Measurements from ENCODE around the gene OPCML.

Gene OPCML

DNA sequence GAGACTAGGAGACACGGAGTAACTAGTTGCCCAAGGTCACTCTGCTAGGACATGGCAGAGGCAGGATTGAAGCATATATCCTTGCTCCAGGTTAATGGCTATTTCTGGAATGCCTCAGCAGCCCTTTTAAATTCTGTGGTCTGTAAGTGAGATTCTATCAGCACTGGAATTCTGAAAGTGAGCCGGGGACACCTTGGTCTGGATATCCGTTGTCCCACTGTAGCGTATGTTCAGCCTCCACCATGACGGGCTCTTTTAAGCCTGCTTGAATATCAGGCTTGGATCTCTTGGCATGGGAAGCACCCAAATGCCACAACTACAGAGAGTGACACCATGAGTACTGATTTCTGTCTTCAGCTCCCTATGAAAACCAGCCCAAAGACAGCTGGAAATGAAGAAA is 254.4 kb downstream of the OPCML start:
- DNase-seq, result no peak

DNA sequence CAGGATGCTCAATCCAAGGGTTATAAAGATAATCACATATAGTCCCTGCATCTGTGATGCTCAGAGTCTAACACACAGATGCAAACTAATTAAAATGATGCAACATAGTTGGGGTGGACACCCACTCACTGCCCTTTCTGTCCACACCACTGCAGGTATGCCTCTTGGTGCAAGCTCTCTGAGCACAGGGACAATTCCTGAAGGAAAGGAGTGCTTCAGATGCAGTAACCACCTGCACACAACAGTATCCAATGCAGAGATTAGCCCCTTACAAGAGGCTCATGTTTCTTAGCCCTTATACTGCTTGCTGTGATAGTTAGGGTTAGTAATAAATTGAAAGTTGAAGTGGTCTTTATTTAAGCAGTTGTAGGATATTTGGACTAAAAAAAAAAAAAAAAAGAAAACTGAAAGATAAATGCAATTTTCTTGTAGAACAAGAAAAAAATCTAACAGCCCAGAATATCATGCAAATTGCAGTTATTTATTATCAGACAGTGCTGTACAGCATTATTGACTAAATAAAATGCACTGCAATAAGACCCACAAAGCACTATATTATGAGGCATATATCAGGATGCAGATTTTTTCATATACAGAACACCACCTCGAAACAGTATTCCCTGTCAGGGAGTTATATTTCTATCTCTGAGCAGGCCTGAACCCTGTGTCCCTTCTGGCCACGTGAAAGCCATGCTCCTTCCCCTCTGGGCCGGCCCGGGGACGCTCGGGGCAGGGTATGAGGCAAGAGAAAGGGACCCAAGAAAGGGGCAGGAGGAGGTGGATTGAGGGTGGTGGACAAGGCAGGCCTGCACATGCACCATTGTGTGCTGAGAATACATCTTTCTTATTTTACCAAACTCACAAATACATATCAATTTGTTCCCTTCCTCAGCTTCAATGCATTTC is 260.2 kb downstream of the OPCML start:
- no peak for DNase-seq

DNA sequence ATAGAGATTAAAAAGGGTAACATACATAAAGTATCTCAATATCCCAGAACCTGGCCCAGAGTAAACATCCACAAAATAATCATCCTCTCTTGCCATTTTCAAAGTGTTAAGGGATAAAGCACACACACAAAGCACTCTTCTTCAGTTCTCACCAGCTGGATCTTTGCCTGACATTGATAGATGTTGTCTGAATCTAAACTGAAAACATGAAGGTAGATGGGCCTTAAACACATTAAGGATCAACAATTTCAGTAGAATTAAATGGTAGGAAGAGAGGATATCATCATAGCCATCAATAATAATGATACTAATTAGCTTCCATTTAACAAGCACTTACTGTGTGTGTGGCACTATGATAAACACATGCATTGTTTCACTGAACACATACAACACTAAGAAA is 261.1 kb downstream of the OPCML start:
- no peak for DNase-seq

DNA sequence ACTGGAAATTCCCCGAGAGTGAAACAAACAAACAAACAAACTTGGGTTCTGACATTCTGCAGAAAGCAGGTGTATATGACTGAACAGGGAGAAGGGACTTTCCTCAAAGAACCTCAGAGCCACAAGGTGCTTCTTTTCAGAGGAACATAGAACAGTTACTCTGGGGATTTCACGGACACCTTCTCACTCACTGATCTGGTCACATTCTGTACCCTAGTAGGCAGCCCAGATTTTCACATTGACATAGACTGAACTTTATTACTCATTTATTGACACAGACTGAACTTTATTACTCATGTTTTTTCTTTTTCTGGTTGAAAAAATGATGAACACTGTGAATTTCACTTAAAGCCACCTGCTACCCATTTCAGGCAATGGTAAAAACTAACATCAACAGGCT is 263.0 kb downstream of the OPCML start:
- DNase-seq, result no peak

DNA sequence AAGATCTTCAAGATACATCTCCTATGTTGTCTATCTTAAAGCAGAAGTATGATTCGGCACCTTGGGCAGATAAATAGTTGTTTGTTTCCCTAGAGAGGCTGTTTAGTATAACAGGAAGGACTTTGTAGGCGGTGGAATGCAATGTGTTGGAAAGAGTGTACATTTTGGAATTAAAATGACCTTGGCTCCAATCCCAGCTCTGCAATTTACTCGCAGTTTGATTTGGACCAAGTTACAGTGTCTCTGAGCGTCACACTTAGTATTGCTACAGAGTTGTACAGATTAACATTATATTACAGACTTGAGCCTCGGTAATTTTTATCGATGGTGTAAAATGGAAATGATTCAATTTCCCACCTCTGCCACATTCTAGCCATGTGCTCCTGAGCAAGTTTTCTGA is 265.3 kb downstream of the OPCML start:
- no peak for DNase-seq

DNA sequence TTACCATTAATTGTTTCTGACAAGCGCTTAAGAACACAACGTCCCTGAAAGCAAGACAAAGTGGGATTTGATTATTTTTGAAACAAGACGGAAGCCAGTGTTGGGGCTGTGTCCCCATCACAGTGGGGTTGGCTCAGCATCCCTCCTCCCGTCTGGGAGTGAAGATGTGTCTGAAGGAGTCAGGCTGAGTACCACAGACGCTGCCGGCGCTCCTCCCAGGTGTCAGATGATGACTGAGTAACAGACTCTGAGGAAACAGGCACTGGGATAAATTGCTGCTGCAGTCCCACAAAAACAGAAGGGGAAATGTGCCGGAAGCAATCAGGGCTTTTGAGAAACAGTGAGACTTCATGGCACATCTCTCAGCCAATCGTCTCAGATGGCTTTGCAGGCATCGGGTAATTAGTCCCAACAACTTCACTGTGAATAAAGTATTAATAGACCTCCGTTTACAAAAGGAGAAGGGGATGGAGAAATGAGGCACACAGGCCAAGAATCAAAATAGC is 266.7 kb downstream of the OPCML start:
- no peak for DNase-seq

DNA sequence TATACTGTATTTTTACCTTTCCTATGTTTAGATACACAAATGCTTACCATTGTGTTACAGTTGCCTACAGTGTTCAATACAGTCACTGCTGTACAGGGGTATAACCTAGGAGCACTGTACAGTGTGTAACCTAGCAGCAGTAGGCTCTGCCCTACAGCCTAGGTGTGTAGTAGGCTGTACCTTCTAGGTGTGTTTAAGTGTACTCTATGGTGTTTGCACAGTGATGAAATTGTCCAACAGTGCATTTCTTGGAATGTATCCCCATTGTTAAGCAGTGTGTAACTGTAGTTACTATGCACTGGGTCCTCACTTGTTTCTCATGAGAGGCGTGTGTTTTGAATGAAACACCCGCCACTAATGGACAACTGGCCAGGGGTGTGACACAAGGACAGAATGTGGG is 269.0 kb downstream of the OPCML start:
- DNase-seq, result no peak

DNA sequence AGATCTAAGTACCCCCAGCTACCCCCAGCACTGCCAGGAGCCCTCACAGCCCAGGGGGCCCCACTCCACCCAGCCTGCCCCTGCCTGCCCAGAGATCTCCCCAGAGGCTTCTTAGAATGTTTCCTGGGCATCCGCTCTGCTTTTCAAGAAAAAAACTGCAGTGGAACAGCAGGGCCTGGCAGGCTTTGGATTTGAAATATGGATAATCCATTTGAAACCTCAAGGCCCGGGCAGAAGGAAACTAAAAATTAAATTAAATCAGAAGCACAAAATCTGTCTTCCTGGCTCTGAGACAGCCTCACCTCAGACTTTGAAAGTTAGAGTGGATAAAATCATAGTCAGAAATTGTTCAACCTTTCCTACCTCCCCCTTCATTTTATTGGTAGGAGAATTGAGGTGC is 273.6 kb downstream of the OPCML start:
- DNase-seq, result no peak

DNA sequence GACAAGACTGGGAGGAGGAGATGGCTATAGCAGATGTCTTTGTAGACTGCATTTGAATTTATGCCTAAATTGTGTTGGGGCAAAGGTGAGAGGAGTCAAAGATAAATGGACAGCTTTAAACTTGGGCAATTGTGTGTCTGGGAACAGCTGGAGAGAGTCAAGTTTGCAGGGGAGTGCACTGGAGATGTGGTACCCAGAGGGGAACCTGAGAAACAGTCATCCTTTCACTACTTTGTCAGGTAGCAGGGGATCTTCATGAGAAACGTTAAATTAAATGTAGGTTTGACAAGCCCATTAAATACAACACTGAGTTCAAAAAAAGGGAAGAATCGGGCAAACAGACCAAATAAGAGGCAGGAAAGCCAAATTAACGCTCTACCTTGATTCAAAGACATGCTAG is 277.7 kb downstream of the OPCML start:
- DNase-seq, result no peak

DNA sequence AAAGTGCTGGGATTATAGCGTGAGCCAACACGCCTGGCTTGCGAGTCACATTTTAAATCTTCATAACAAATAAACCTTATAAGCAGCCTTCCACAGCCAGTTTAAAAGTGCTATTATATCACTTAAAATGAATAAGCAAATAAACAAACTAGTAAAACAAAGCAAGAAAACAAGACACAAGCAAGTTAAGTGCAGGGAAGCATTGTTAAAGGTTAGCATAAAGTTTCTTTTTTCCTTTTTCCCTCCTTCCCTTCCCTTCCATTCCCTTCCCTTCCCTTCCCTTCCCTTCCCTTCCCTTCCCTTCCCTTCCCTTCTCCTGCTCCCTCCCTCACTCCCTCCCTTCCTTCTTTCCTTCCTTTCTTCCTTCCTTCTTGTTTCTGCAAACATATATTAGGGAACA is 278.7 kb downstream of the OPCML start:
- DNase-seq, result no peak

DNA sequence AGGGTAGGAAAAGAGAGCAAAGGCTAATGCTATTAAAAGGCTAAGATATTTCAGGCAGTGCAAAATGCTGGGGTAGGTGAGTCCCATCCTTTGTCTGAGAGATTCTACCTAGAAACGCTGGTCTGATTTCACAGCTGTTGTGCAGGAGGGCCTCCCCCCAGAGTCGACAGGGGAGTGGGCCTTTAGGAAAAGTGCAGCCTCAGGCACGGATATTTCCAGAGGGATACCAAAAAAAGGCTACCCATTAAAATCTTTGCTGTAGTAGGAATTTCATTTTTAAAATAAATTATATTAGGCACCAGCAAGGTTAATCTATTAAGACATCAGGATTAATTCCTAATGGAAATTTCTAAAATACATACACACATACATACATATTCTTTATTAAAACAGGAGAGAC is 280.5 kb downstream of the OPCML start:
- DNase-seq, result no peak

DNA sequence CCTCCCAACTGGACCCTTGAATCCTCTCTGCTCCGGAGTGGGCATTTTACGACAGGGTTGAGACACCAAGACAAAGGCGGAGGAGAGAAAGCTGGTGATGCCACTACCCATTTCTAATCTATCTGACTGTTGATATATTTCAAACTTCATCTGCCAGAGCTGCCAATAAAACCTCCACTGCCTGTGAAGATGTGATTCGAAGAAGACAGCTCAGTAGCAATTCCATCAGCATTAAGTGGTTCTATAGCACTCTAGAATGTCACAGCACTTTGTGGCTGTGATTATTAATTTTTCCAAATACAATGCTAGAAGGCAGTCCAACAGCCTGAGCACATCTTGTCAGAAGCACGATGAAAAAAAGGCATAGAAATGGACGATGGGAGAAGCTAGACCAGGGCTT is 282.8 kb downstream of the OPCML start:
- DNase-seq, result no peak

DNA sequence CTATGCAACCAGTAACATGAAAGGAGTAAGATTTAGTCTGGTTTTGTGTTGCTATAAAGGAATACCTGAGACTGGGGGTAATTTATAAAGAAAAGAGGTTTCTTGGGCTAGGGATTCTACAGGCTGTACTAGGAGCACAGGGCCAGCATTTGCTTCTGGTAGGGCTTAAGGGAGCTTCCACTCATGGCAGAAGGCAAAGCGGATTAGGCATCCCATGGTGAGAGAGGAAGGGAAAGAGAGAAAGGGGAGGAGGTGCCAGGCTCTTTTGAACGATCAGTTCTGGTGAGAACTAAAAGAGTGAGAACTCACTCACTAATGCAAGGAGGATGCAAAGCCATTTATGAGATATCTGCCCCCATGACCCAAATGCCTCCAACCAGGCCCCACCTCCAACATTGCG is 283.2 kb downstream of the OPCML start:
- DNase-seq, result no peak

DNA sequence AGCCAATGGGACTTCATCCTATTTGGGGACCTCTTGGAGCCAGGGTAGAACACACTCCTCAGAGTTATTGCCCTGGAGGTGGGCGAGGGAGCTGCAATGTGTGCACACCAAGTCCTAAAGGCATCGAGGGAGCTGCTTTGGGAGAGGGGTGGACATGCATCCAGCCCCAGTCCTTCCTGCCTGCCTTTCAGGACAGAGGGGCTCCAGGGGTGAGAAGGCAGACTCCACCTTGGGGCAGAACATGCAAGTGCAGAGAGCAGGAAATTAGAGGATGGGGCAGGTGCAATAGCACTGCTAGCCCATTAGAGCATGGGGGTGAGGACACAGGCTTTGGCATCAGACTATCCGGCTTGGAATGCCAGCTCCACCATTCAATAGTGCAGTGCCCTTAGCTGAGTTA is 288.5 kb downstream of the OPCML start:
- no peak for DNase-seq

DNA sequence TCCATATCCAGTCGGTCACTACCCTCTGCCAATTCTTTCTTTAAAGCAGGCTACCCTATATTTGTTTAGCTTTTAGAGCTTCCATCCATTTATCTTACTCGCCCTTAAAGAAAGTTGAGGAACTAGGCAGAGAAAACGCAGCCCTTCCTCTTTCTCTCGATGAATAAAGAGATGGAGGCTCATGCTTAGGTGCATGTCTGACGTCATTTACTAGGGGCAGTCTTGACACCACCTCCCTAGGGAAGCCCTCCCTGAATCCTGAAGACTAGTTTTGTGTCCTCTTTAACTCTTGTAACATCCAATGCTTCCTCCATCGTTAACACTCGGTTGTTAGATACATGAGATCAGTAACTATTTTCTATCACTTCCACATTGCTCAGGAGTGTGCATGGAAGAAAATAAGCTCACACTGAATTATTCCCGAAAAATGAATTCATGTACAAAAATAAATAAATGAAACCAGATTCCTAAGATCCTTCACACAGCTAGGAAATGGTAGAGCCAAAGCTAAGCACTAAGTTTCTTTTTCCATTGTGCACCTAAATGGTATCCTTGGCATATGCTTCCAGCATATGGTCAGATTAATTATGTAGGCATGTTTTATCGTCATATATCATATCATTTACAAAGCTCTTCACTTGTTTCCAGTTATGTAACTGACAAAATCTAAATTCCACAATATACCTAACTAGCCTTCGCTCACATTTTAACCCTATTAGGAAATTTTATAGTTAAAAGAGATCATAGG is 291.2 kb downstream of the OPCML start:
- no peak for DNase-seq

DNA sequence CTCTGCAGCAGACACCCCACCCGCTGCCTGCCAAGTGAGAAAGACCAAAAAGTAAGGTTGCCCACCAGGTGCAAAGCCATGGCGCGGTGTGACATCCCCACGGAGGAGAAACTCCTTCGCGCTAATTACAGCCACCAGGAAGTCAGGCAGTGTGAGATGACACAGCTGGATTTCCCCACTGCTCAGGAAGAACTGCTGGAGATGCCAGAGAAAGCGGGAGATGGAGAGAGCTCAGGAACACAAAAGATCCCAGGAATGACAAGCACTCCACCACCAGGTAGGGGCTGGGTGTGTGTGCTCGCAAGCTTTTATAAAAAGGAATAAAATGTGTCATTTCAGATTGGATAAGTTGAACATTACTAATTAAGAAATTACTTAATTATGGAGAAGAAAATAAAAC is 292.7 kb downstream of the OPCML start:
- no peak for DNase-seq

DNA sequence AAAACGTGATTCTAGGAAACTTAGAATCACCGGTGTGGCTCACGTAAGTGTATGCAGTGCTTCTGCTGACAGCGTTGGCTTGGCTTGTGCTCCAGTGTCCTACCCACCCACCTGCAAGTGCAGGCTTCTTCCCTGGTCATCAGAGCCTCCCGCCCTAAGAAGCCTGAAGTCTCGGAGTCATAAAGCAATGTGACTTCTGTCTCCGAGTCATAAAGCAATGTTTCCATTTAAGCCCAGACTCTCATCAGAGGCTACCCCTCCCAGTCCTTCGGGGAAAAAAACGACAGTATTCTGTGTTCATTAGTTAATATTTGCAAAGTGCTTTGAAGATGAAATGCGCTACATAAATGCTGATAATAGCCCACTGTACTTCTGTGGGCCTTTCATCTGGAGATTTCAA is 293.8 kb downstream of the OPCML start:
- no peak for DNase-seq

DNA sequence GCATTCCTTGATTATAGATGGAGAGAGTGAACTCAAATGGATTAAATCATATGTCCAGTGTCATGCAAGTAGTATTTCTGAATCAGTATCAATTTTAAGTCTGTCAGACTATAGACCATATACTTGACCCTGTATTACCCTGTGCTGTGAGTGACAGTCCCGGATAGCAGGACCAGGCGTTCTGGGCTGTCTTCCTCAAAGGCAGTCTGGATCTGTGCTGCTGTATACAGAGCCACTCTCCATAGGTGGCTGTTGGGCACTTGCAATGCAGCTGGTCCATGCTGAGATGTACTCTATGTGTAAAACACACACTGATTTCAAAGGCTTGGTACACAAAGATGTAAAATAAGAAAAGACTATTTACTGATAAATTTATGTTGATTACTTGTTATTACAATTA is 294.3 kb downstream of the OPCML start:
- no peak for DNase-seq

DNA sequence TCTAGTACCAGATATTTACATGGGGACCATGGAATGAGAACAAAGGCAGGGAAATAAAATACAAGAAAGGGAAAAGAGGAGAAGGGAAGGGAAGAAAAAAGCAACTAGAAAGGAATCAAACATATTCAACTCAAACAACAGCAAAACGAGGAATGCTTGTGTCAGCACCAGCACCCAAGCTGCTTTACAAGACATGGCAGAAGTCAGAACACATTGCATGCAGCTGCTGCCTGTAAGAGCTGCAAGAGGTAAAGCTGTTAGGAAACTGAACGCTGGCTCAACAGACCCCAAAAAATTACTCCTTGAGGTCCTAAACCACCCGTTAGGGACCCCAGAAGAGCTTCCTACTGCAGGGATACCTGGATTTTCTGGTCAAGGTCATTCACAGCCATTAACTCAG is 296.9 kb downstream of the OPCML start:
- DNase-seq, result no peak

DNA sequence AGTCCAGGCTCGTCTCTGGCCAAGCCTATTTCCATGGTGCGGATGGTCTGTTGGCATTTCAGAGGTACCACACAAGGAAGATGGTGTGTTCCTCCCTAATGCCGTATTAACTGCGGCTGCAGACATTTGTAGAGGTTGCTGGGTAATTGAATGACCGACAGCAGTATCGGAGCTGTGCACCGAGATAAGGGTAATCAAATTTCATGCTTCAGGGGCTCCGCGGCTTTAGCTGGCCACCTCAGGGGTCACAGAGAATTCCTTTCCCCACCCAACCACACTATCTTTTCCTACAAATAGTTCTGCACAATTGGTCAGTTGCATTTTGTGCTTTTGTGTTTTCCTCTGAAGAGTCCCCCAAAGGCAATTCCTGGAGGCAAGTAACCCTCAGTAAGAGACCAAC is 297.4 kb downstream of the OPCML start:
- DNase-seq, result no peak

DNA sequence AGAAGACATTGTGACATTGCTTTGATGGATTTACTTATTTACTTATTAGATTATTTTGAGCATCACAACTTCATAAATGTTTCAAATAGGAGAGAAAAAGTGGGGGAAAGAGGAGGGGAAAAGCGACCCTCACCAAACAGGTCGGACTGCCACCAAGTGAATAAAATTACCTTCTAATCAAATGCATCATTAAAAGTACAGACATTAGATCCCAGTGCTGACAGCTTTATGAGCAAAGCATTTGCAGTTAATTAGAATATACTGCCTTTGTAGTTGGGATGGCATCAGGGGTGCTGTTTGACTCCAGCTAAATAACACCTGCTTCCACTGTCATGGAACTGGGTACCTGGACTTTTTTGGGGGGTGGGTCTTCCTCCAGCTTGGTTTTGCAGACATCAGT is 299.6 kb downstream of the OPCML start:
- DNase-seq, result no peak

DNA sequence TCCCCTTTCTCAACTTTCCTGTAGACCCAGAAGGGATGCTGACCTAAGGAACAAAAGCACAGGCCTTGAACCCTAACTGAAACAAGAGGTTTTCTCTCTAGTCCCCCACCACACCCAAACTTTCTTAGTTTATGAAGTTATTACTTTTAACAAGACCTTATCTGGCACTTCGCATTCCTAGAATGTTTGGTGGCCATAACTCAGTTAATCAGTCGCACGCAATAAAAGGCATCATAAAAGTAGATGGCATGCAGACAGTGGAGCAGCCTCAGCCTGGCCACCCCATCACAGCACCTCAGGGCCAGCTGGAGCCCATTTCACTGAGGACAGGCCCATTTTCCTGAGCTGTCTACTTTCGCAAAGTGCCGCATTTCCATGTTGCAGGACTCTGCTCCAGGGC is 301.9 kb downstream of the OPCML start:
- DNase-seq, result no peak

DNA sequence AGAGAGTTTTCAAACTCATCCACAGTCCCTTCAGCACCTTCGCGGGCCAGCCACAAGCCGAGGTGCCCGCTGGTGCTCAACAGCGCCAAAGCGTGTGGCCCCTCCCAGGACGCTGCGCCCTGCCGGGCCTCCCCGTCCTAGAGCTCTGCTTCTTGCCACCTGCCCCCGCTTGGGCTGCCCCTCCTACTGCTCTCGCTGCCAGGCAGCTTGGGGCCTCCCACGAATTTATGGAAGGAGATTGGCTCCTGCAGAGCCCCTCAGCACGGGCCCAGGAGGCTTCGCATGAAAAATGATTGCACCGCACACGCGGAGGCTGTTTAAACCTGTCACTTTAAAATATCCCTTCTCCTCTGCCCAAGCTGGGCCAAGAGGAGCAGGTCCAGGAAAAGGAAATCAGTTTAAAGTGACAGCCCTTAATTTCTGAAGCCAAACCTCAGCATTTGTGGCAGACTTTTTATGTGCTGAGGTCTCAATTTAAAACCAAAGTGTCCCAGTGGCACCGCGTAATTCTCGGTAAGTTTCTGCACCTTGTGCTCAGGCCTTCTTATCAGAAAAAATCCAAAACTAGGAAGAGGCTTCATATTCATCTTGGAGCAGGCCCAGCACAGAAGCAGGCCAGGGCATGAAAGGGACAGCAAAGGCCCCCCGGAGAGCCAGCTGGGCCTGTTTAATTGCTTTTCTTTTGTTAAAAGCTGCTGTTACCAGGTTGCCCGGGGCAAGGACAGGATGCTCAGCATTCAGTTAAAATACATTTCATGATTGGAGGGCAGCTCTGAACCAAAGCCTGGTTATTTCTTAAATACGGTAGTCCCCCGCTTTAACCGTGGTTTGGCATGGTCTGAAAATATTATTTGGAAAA is 303.6 kb downstream of the OPCML start:
- DNase-seq, result no peak

Data from fibroblast of skin of back (primary cell).